ENCODE measurements around the gene RNF220. TPM values are rescaled to one million over a fixed set of nuclear protein-coding genes. Genes with fewer than 3 reads are reported as not detected.

The RNF220 gene
- total RNA-seq, 4 donors from 2014 or later = 116 to 140 (median 123) TPM

DNA sequence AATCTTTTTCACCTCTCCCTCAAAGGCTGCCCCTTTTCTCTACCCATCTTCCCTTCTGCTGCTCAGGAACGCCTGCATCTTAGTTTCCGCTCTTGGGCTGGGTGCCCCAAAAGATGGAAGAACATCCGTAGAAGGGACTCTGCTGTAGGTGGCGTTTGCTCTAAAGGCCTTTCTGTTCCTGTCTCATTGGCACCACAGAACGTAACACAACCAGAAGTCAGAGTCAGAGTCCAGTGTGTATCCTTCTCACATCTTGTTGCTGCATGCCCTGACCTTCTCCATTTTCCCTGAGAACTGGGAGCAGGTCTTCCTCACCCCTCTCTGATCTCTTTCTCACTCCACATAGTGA lies 103.3 kb downstream of the RNF220 start:
- 84 to 87% methylated on average over 5 of the region's 5 CpGs for WGBS, 2 donors
- intact Hi-C loops (cut with DNase I; ENCODE audit: low total_unique reads) = no loop called here
- TF ChIP-seq POLR2A (IDR thresholded peaks at IDR 0.05) (no peak), CTCF (IDR thresholded peaks at IDR 0.05) (no peak)
- no peak overlapping the region for H3K4me3 ChIP-seq (ENCODE audit: low read depth, poor library complexity, severe bottlenecking)
- DNase-seq (ENCODE audit: low spot score in 2 of 2) = no peak

DNA sequence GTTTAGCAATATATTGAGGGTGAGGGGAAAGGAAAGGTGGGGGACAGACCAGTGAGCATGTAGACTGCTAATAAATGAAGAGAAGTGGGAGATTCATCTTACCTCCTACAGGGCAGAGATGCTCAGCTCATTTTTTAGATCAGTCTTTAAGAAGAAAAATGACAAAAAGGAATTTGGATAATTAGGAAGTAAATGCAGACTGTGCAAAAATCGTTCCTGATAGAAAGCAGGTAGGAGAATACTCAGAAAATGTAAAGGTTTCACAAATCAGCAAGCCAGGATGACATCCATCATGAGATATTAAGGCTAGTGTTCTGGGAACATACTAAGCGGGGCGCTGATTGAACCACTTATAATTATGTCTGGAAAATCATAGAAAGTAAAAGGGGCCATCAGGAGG lies 106.3 kb downstream of the RNF220 start:
- 37 to 52% methylated on average over 3 of the region's 3 CpGs for WGBS, 2 donors
- DNase-seq (ENCODE audit: low spot score in 2 of 2) = no peak
- intact Hi-C loops (cut with DNase I; ENCODE audit: low total_unique reads) = no loop called here
- TF ChIP-seq CTCF (IDR thresholded peaks at IDR 0.05) = no peak
- TF ChIP-seq POLR2A (IDR thresholded peaks at IDR 0.05) = no peak
- no peak overlapping the region for H3K4me3 ChIP-seq (ENCODE audit: low read depth, poor library complexity, severe bottlenecking)

DNA sequence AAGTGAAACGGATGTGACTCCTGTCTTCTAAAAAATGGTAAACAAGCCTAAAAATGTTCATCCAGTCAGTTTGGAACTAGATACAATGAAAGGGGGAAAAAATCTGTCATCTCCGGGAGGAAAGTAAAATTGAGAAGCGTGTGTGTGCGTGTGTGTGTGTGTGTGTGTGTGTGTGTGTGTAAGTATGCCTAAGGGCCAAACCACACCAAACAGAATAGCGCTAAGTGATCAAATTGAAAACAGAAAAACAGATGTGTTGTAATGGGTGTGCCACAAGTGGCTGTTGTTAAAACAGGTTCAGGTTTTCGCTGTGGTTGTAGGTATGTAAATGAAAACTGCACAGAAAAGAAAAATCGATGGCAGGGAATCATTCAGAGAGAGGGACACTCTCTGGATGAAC lies 106.7 kb downstream of the RNF220 start:
- DNase-seq (ENCODE audit: low spot score in 2 of 2) = peak in 1 of 2 donors; percentile 13
- WGBS, 2 donors = 15 to 20% methylated on average over 7 of the region's 7 CpGs
- H3K4me3 ChIP-seq (ENCODE audit: low read depth, poor library complexity, severe bottlenecking) = no peak overlapping the region
- TF ChIP-seq CTCF (IDR thresholded peaks at IDR 0.05) = no peak
- no peak for TF ChIP-seq POLR2A (IDR thresholded peaks at IDR 0.05)
- intact Hi-C loops (cut with DNase I; ENCODE audit: low total_unique reads) = no loop called here

DNA sequence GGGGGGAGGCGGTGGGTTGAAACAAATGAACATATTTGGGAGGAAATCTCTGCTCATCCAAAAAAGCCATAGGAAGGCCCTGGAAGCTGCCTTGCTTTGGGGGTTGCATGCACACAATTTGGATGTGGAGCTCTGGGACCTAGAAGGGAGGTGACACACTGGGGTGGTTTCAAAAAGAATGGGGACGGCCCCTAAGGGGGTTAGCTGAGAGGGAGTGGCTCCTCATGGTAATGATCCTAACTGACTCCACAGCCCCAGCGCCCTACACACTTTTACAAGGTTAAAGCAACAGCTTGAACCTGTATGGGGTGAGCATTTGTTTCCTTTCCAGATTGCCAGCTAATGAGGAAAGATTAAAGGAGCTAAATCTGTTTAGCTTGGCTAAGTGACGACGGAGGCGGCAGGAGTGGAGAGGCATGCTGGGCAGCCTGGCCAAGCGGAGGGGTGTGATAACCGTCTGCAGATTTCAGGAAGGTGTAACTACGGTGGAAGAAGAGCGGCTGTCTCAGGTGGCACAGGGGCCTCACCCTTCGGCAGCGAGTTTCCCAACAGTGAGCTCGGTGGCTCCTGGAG lies 107.3 kb downstream of the RNF220 start:
- DNase-seq (ENCODE audit: low spot score in 2 of 2) = peak in 1 of 2 donors; percentile 65
- H3K4me3 ChIP-seq (ENCODE audit: low read depth, poor library complexity, severe bottlenecking) = no peak overlapping the region
- 58 to 64% methylated on average over 13 of the region's 13 CpGs for WGBS, 2 donors
- TF ChIP-seq CTCF (IDR thresholded peaks at IDR 0.05) (no peak), POLR2A (IDR thresholded peaks at IDR 0.05) (no peak)
- intact Hi-C loops (cut with DNase I; ENCODE audit: low total_unique reads) = no loop called here

DNA sequence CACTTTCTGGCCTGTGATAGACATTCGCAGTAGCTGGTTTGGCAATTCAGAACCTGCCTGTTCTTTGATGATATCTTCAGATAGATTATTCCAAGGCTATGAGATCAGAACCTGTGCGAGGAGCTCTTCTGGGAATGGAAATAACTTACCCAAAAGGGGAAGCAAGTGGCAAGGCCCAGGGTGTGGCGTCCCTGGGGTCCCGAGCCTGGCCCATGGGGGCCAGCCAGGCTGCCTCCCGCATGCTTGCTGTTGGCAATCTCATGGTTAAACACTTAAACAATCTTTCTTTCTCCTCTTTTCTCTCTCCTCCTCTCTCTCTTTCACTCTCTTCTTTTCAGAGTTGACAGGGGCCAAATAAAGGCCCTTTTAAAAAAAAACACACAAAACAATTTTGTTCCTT lies 108.1 kb downstream of the RNF220 start:
- DNase-seq (ENCODE audit: low spot score in 2 of 2) = peak in 1 of 2 donors; percentile 63
- TF ChIP-seq POLR2A (IDR thresholded peaks at IDR 0.05) (no peak), CTCF (IDR thresholded peaks at IDR 0.05) (no peak)
- no peak overlapping the region for H3K4me3 ChIP-seq (ENCODE audit: low read depth, poor library complexity, severe bottlenecking)
- WGBS, 2 donors = 72 to 83% methylated on average over 5 of the region's 5 CpGs
- intact Hi-C loops (cut with DNase I; ENCODE audit: low total_unique reads) = no loop called here

- intact Hi-C loops (cut with DNase I; ENCODE audit: low total_unique reads) = no loop called here
- TF ChIP-seq CTCF (IDR thresholded peaks at IDR 0.05) = no peak
- no peak overlapping the region for H3K4me3 ChIP-seq (ENCODE audit: low read depth, poor library complexity, severe bottlenecking)
- 74 to 79% methylated on average over 2 of the region's 2 CpGs for WGBS, 2 donors
- DNase-seq (ENCODE audit: low spot score in 2 of 2) = peak in 1 of 2 donors; percentile 13
Observed at GRCh38 chr1:44514673-44515072, 109.6 kb downstream of the RNF220 start.
